Measurements from ENCODE around the gene SLC25A26. TPM values are rescaled to one million over a fixed set of nuclear protein-coding genes. Genes with fewer than 3 reads are reported as not detected.

SLC25A26 gene
- total RNA-seq, result 10 to 100 TPM; 13.0 to 16.4 TPM
- long read RNA-seq, donor 1, partial matches to known transcripts, result 2 of 15 reads
- long read RNA-seq, donor 1, other reads (novel, unspliced or antisense), result 11 of 15 reads
- long read RNA-seq, donor 2, transcript SLC25A26-201 (9 exons, 1,023 nt), result major isoform, 7 of 32 reads
- long read RNA-seq, donor 2, partial matches to known transcripts, result 17 of 32 reads
- long read RNA-seq, donor 2, other reads (novel, unspliced or antisense), result 8 of 32 reads

GRCh38 chr3:66220602-66221377, at the start of gene SLC25A26:
TSS of gene SLC25A26 (plus strand) at chr3:66221001. CDS start at chr3:66221095, 94 bp downstream.
- peak; percentile 98 for DNase-seq (ENCODE audit: low spot score)
- intact Hi-C loops (cut with DNase I), result no loop called here

GRCh38 chr3:66172394-66172793, 48.4 kb upstream of the SLC25A26 start:
- intact Hi-C loops (cut with DNase I), result no loop called here
- DNase-seq (ENCODE audit: low spot score), result no peak

GRCh38 chr3:66177026-66177425, 43.8 kb upstream of the SLC25A26 start:
- intact Hi-C loops (cut with DNase I), result no loop called here
- DNase-seq (ENCODE audit: low spot score), result no peak

GRCh38 chr3:66178206-66178605, 42.6 kb upstream of the SLC25A26 start:
- DNase-seq (ENCODE audit: low spot score), result no peak

GRCh38 chr3:66179793-66180192, 41.0 kb upstream of the SLC25A26 start:
- no peak for DNase-seq (ENCODE audit: low spot score)
- intact Hi-C loops (cut with DNase I), result no loop called here

More at GRCh38 chr3:66178206-66178605, 42.6 kb upstream of the SLC25A26 start:
- intact Hi-C loops (cut with DNase I), result no loop called here

- intact Hi-C loops (cut with DNase I), result no loop called here
- no peak for DNase-seq (ENCODE audit: low spot score)
Observed at GRCh38 chr3:66181764-66182163, 39.0 kb upstream of the SLC25A26 start.

- intact Hi-C loops (cut with DNase I), result no loop called here
- DNase-seq (ENCODE audit: low spot score), result no peak
Observed at GRCh38 chr3:66182246-66182645, 38.6 kb upstream of the SLC25A26 start.

GRCh38 chr3:66186545-66186944, 34.3 kb upstream of the SLC25A26 start:
- DNase-seq (ENCODE audit: low spot score), result no peak
- intact Hi-C loops (cut with DNase I), result no loop called here

GRCh38 chr3:66195347-66195783, 25.4 kb upstream of the SLC25A26 start:
- intact Hi-C loops (cut with DNase I), result no loop called here
- peak; percentile 83 for DNase-seq (ENCODE audit: low spot score)

GRCh38 chr3:66196633-66197032, 24.2 kb upstream of the SLC25A26 start:
- DNase-seq (ENCODE audit: low spot score), result no peak
- intact Hi-C loops (cut with DNase I), result no loop called here

GRCh38 chr3:66198437-66199088, 22.2 kb upstream of the SLC25A26 start:
- no peak for DNase-seq (ENCODE audit: low spot score)
- intact Hi-C loops (cut with DNase I), result no loop called here

- intact Hi-C loops (cut with DNase I), result no loop called here
- no peak for DNase-seq (ENCODE audit: low spot score)
Observed at GRCh38 chr3:66199089-66199473, 21.7 kb upstream of the SLC25A26 start.

- intact Hi-C loops (cut with DNase I), result no loop called here
- no peak for DNase-seq (ENCODE audit: low spot score)
Observed at GRCh38 chr3:66200147-66200546, 20.7 kb upstream of the SLC25A26 start.

GRCh38 chr3:66200786-66201185, 20.0 kb upstream of the SLC25A26 start:
- intact Hi-C loops (cut with DNase I), result no loop called here
- DNase-seq (ENCODE audit: low spot score), result no peak

GRCh38 chr3:66203275-66203674, 17.5 kb upstream of the SLC25A26 start:
- intact Hi-C loops (cut with DNase I), result no loop called here
- DNase-seq (ENCODE audit: low spot score), result no peak

- intact Hi-C loops (cut with DNase I), result no loop called here
- DNase-seq (ENCODE audit: low spot score), result no peak
Observed at GRCh38 chr3:66206806-66207205, 14.0 kb upstream of the SLC25A26 start.

GRCh38 chr3:66208189-66208588, 12.6 kb upstream of the SLC25A26 start:
- intact Hi-C loops (cut with DNase I), result no loop called here
- no peak for DNase-seq (ENCODE audit: low spot score)

- intact Hi-C loops (cut with DNase I), result no loop called here
- no peak for DNase-seq (ENCODE audit: low spot score)
Observed at GRCh38 chr3:66210687-66211295, 10.0 kb upstream of the SLC25A26 start.

- intact Hi-C loops (cut with DNase I), result no loop called here
- DNase-seq (ENCODE audit: low spot score), result no peak
Observed at GRCh38 chr3:66211779-66212178, 9.0 kb upstream of the SLC25A26 start.

- no peak for DNase-seq (ENCODE audit: low spot score)
- intact Hi-C loops (cut with DNase I), result no loop called here
Observed at GRCh38 chr3:66215106-66215505, 5.7 kb upstream of the SLC25A26 start.

All from posterior vena cava (tissue), 2 donors.